GM23338 (cell line): ENCODE data around the gene ABCB8. TPM values are rescaled to one million over a fixed set of nuclear protein-coding genes. Genes with fewer than 3 reads are reported as not detected.

Experiments used
- JUNB ChIP-seq: IDR thresholded peaks from one replicate; pipeline ENCODE4 v1.6.1; 2016; ENCODE audit warnings: antibody characterized with exemption; ENCODE audit not compliant: unreplicated experiment
- POLR2AphosphoS5 ChIP-seq: IDR thresholded peaks from 2 replicates; pipeline ENCODE4 v1.6.1; 2016; ENCODE audit warnings: antibody characterized with exemption, low read depth
- ZNF114 ChIP-seq: fragments of 250-450 bp; sonication (Bioruptor Pico); IDR thresholded peaks from 2 replicates; pipeline ENCODE4 v1.5.0; 2020; ENCODE audit warnings: mild to moderate bottlenecking, moderate library complexity
- polyA plus RNA-seq: library from polyadenylated mRNA; unstranded; fragments of >200 nt; fragmentation: Nextera tagmentation; extraction: Ambion mirVana; gene quantifications from 2 replicates; pipeline ENCODE4 v1.2.1, GENCODE V29; 2016
- total RNA-seq: library from RNA; depleted of rRNA; stranded (reverse); fragments of >200 nt; shearing (Covaris generic); gene quantifications from 2 replicates; pipeline ENCODE4 v1.2.3, GENCODE V29; 2014
- TF ChIP-seq, protein P1 (sequence below): fragments of 250-450 bp; sonication (Bioruptor Pico); IDR thresholded peaks from 2 replicates; pipeline ENCODE4 v1.5.0; 2020; ENCODE audit warnings: mild to moderate bottlenecking, moderate library complexity
- TF ChIP-seq, protein P2 (sequence below): IDR thresholded peaks from one replicate; pipeline ENCODE4 v1.6.1; 2018; ENCODE audit warnings: antibody characterized with exemption; ENCODE audit not compliant: unreplicated experiment

ABCB8 gene
- total and polyA plus RNA-seq, 2 experiments from 2014 or later: 11.4 to 27.1 TPM

DNA sequence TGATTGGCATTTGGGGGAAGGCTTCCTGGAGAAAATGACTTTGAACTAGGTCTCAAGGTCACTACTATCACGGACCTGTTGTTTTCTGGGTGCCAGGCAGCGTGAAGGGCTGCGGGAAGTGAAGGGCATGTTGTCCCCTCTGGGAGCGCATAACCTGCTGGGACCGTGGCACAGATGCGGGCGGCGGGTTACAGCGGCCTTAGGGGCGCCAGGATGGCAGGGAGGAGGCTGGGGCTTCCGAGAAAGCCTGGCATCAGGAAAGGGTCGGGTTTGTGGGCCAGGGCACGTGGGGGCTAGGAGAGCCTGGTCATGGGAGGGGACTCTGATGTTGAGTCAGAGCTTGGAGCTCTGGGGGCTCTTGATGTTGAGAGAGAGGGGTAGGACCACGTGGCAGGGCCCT, 37.3 kb downstream of the ABCB8 start (continued):
- TF ChIP-seq, protein P1, sequence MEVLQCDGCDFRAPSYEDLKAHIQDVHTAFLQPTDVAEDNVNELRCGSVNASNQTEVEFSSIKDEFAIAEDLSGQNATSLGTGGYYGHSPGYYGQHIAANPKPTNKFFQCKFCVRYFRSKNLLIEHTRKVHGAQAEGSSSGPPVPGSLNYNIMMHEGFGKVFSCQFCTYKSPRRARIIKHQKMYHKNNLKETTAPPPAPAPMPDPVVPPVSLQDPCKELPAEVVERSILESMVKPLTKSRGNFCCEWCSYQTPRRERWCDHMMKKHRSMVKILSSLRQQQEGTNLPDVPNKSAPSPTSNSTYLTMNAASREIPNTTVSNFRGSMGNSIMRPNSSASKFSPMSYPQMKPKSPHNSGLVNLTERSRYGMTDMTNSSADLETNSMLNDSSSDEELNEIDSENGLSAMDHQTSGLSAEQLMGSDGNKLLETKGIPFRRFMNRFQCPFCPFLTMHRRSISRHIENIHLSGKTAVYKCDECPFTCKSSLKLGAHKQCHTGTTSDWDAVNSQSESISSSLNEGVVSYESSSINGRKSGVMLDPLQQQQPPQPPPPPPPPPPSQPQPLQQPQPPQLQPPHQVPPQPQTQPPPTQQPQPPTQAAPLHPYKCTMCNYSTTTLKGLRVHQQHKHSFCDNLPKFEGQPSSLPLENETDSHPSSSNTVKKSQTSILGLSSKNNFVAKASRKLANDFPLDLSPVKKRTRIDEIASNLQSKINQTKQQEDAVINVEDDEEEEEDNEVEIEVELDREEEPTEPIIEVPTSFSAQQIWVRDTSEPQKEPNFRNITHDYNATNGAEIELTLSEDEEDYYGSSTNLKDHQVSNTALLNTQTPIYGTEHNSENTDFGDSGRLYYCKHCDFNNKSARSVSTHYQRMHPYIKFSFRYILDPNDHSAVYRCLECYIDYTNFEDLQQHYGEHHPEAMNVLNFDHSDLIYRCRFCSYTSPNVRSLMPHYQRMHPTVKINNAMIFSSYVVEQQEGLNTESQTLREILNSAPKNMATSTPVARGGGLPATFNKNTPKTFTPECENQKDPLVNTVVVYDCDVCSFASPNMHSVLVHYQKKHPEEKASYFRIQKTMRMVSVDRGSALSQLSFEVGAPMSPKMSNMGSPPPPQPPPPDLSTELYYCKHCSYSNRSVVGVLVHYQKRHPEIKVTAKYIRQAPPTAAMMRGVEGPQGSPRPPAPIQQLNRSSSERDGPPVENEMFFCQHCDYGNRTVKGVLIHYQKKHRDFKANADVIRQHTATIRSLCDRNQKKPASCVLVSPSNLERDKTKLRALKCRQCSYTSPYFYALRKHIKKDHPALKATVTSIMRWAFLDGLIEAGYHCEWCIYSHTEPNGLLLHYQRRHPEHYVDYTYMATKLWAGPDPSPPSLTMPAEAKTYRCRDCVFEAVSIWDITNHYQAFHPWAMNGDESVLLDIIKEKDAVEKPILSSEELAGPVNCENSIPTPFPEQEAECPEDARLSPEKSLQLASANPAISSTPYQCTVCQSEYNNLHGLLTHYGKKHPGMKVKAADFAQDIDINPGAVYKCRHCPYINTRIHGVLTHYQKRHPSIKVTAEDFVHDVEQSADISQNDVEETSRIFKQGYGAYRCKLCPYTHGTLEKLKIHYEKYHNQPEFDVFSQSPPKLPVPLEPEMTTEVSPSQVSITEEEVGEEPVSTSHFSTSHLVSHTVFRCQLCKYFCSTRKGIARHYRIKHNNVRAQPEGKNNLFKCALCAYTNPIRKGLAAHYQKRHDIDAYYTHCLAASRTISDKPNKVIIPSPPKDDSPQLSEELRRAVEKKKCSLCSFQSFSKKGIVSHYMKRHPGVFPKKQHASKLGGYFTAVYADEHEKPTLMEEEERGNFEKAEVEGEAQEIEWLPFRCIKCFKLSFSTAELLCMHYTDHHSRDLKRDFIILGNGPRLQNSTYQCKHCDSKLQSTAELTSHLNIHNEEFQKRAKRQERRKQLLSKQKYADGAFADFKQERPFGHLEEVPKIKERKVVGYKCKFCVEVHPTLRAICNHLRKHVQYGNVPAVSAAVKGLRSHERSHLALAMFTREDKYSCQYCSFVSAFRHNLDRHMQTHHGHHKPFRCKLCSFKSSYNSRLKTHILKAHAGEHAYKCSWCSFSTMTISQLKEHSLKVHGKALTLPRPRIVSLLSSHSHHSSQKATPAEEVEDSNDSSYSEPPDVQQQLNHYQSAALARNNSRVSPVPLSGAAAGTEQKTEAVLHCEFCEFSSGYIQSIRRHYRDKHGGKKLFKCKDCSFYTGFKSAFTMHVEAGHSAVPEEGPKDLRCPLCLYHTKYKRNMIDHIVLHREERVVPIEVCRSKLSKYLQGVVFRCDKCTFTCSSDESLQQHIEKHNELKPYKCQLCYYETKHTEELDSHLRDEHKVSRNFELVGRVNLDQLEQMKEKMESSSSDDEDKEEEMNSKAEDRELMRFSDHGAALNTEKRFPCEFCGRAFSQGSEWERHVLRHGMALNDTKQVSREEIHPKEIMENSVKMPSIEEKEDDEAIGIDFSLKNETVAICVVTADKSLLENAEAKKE (CRISPR knock-in tag): no peak
- TF ChIP-seq ZNF114 (CRISPR knock-in tag): no peak
- TF ChIP-seq, protein P2, sequence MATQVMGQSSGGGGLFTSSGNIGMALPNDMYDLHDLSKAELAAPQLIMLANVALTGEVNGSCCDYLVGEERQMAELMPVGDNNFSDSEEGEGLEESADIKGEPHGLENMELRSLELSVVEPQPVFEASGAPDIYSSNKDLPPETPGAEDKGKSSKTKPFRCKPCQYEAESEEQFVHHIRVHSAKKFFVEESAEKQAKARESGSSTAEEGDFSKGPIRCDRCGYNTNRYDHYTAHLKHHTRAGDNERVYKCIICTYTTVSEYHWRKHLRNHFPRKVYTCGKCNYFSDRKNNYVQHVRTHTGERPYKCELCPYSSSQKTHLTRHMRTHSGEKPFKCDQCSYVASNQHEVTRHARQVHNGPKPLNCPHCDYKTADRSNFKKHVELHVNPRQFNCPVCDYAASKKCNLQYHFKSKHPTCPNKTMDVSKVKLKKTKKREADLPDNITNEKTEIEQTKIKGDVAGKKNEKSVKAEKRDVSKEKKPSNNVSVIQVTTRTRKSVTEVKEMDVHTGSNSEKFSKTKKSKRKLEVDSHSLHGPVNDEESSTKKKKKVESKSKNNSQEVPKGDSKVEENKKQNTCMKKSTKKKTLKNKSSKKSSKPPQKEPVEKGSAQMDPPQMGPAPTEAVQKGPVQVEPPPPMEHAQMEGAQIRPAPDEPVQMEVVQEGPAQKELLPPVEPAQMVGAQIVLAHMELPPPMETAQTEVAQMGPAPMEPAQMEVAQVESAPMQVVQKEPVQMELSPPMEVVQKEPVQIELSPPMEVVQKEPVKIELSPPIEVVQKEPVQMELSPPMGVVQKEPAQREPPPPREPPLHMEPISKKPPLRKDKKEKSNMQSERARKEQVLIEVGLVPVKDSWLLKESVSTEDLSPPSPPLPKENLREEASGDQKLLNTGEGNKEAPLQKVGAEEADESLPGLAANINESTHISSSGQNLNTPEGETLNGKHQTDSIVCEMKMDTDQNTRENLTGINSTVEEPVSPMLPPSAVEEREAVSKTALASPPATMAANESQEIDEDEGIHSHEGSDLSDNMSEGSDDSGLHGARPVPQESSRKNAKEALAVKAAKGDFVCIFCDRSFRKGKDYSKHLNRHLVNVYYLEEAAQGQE: no peak
- TF ChIP-seq JUNB: no peak
- no peak for TF ChIP-seq POLR2AphosphoS5
